GM12878 (cell line): ENCODE measurements around the gene IFT27. TPM values are rescaled to one million over a fixed set of nuclear protein-coding genes. Genes with fewer than 3 reads are reported as not detected.

Source experiments
- ATAC-seq: fragments of 200-7000 bp; cut with Tn5 transposase; 3 replicates; pipeline ENCODE4 v1.9.1; 2020; ENCODE audit warnings: mild to moderate bottlenecking, moderate library complexity
- BruUV-seq: library from RNA; stranded (reverse); fragments of 400-500 nt; replicated peaks from 2 replicates; lab custom pipeline; 2021; lab: Mats Ljungman, UMichigan
- CTCF ChIA-PET: fragments of 300-600 bp; sonication (Branson Sonifier 250); formaldehyde crosslinking; extraction: SDS; loops from one replicate; lab custom pipeline; 2021; ENCODE audit warnings: inconsistent platforms; lab: Yijun Ruan, JAX
- POLR2A ChIA-PET: fragments of 350-600 bp; formaldehyde crosslinking; extraction: SDS; loops from one replicate; lab custom pipeline; 2021; ENCODE audit warnings: inconsistent platforms; lab: Charles Lee
- RAD21 ChIA-PET: fragments of 300-600 bp; sonication (Branson Sonifier 250); formaldehyde crosslinking; loops from one replicate; lab custom pipeline; 2023; ENCODE audit warnings: antibody characterized with exemption; ENCODE audit not compliant: unreplicated experiment; lab: Charles Lee
- SMC1A ChIA-PET: fragments of 300-600 bp; sonication (Branson Sonifier 250); formaldehyde crosslinking; loops from one replicate; lab custom pipeline; 2023; ENCODE audit not compliant: unreplicated experiment, uncharacterized antibody; lab: Charles Lee
- DNase-seq: peaks from one replicate; pipeline ENCODE4 v3.0.0-alpha.2; 2011; ENCODE audit warnings: low read depth, low spot score
- FAIRE-seq: peaks from 3 replicates; lab custom pipeline; 2011; peaks lifted over from hg19 to GRCh38; lab: Jason Lieb, UNC
- H2AFZ ChIP-seq: 2 replicates; pipeline ENCODE4 v1.6.0; 2011; ENCODE audit warnings: low read depth, low read length, control low read depth; ENCODE audit not compliant: control insufficient read depth
- H3K27ac ChIP-seq: 2 replicates; pipeline ENCODE4 v1.5.1; 2011; ENCODE audit warnings: control low read depth; ENCODE audit not compliant: control insufficient read depth, insufficient read depth
- H3K27me3 ChIP-seq, 2 experiments: replicated peaks in 1 of 2; 2 replicates each; pipeline versions ENCODE4 v1.6.0 to v1.6.1; 2011; ENCODE audit warnings: low read length in 1 of 2; ENCODE audit not compliant: control insufficient read depth in 2 of 2, insufficient read depth in 2 of 2
- H3K36me3 ChIP-seq, 2 experiments: 2 replicates each; pipeline ENCODE4 v1.5.1; 2011; ENCODE audit warnings: low read length in 1 of 2; ENCODE audit not compliant: control insufficient read depth in 2 of 2, insufficient read depth in 2 of 2
- H3K4me1 ChIP-seq: 2 replicates; pipeline ENCODE4 v1.6.1; 2011; ENCODE audit warnings: mild to moderate bottlenecking, low read length, moderate library complexity, mixed read lengths; ENCODE audit not compliant: control insufficient read depth, insufficient read depth
- H3K4me2 ChIP-seq: 2 replicates; pipeline ENCODE4 v1.6.0; 2011; ENCODE audit warnings: control low read depth; ENCODE audit not compliant: control insufficient read depth, insufficient read depth
- H3K4me3 ChIP-seq: fragments of 200-600 bp; sonication (generic); 2 replicates; pipeline ENCODE4 v1.5.1; 2016
- H3K79me2 ChIP-seq: 2 replicates; pipeline ENCODE4 v1.6.0; 2011; ENCODE audit warnings: low read length; ENCODE audit not compliant: control insufficient read depth, insufficient read depth
- H3K9ac ChIP-seq: 2 replicates; pipeline ENCODE4 v1.8.0; 2011; ENCODE audit warnings: low read length, control low read depth, mixed read lengths; ENCODE audit not compliant: control insufficient read depth, insufficient read depth
- H3K9me3 ChIP-seq: replicated peaks from 3 replicates; pipeline ENCODE4 v1.5.1; 2011; ENCODE audit warnings: mild to moderate bottlenecking, low read length; ENCODE audit not compliant: control insufficient read depth, insufficient read depth
- H4K20me1 ChIP-seq: 2 replicates; pipeline ENCODE4 v1.6.0; 2011; ENCODE audit not compliant: control insufficient read depth, insufficient read depth
- BMI1 ChIP-seq: fragments of 450-650 bp; IDR thresholded peaks from 2 replicates; pipeline ENCODE4 v1.6.1; 2016; ENCODE audit warnings: mild to moderate bottlenecking, moderate library complexity, borderline replicate concordance
- CHD4 ChIP-seq: fragments of 200-600 bp; sonication (generic); IDR thresholded peaks from 2 replicates; pipeline ENCODE4 v1.6.1; 2016; ENCODE audit warnings: mild to moderate bottlenecking
- EP300 ChIP-seq, 2 experiments: fragments of 150-350 bp in 1 of 2; IDR thresholded peaks; 2 replicates each; pipeline ENCODE4 v1.6.1; 2011 to 2012; ENCODE audit warnings: low read depth in 2 of 2, low read length in 2 of 2, borderline replicate concordance in 1 of 2, improper control_type of control experiment in 1 of 2, inconsistent platforms in 1 of 2; ENCODE audit not compliant: control insufficient read depth in 1 of 2
- HCFC1 ChIP-seq: fragments of 150-350 bp; IDR thresholded peaks from 2 replicates; pipeline ENCODE4 v1.6.1; 2014; ENCODE audit warnings: low read length
- HDAC2 ChIP-seq: fragments of 200-600 bp; sonication (generic); IDR thresholded peaks from 2 replicates; pipeline ENCODE4 v1.6.1; 2017
- HDGF ChIP-seq: fragments of 450-650 bp; IDR thresholded peaks from 2 replicates; pipeline ENCODE4 v1.6.1; 2016; ENCODE audit warnings: antibody characterized with exemption
- MTA2 ChIP-seq: fragments of 450-650 bp; IDR thresholded peaks from 2 replicates; pipeline ENCODE4 v1.6.1; 2016; ENCODE audit warnings: low read depth, mild to moderate bottlenecking, moderate library complexity
- STAT1 ChIP-seq: fragments of 450-650 bp; conservative IDR thresholded peaks from 2 replicates; pipeline ENCODE4 v1.6.1; 2014; ENCODE audit warnings: antibody characterized with exemption, mild to moderate bottlenecking
- TCF3 ChIP-seq: IDR thresholded peaks from 2 replicates; pipeline ENCODE4 v1.6.1; 2012; ENCODE audit warnings: low read depth, mild to moderate bottlenecking, low read length, borderline replicate concordance; ENCODE audit not compliant: insufficient read depth
- WGBS: methylation state at CpG from one replicate; pipeline ENCODE4 v1.1.6; 2016; ENCODE audit warnings: low lambda C conversion rate; ENCODE audit not compliant: insufficient replicate concordance, insufficient coverage; ENCODE audit errors: missing lambda C conversion rate; 5-methylcytosine and 5-hydroxymethylcytosine counted together
- in situ Hi-C: fragments of 300-500 bp; cut with MboI; formaldehyde crosslinking; loops from 9 replicates; pipeline ENCODE4 v1.14.3; 2018; ENCODE audit warnings: mixed read lengths
- intact Hi-C: fragments of 100-400 bp; cut with micrococcal nuclease; formaldehyde crosslinking; loops from one replicate; pipeline ENCODE4 v1.14.2; 2022; ENCODE audit not compliant: unreplicated experiment
- polyA plus RNA-seq, 11 experiments: library from polyadenylated mRNA; depleted of rRNA in 4 of 11; unstranded in 6 of 11; stranded (reverse) in 5 of 11; fragments of >200 nt; fragmentation: Nextera tagmentation in 4 of 11; fragmentation: Illumina TruSeq in 1 of 11; extraction: Ambion mirVana in 4 of 11; extraction: Trizol in 1 of 11; gene quantifications; 1 replicate in 1 of 11; 2 replicates in 10 of 11; pipeline versions ENCODE4 v1.2.1 to v1.2.3, GENCODE V29; 2011 to 2016; ENCODE audit warnings: inconsistent platforms in 2 of 11, missing spikeins in 2 of 11, low read depth in 1 of 11
- total RNA-seq, 4 experiments: library from RNA; depleted of rRNA in 3 of 4; stranded (reverse); fragments of >200 nt in 3 of 4; fragmentation: Illumina TruSeq in 1 of 4; extraction: Trizol in 1 of 4; gene quantifications; 2 replicates each; pipeline versions ENCODE4 v1.2.1 to v1.2.3, GENCODE V29; 2013 to 2021
- TF ChIP-seq, protein P1 (sequence below): fragments of 150-350 bp; IDR thresholded peaks from 2 replicates; pipeline ENCODE4 v1.6.1; 2014; ENCODE audit warnings: mild to moderate bottlenecking, low read depth, low read length
- TF ChIP-seq, protein P2 (sequence below): IDR thresholded peaks from 2 replicates; pipeline ENCODE4 v1.6.1; 2011; ENCODE audit warnings: borderline replicate concordance, low read depth, mild to moderate bottlenecking, moderate library complexity, mixed read lengths, low read length; ENCODE audit not compliant: insufficient read depth; ENCODE audit errors: extremely low read length

Gene IFT27
- total and polyA plus RNA-seq, 10 of the 15 experiments (the other 5 are each of a cell fraction or from before 2014, with no cell fraction given) = 2.7 to 32.5 (median 10.2) TPM

GRCh38 chr22:36759481-36760159 lies 16.3 kb downstream of the IFT27 start:
- RAD21 ChIA-PET = interaction anchor here (1.3 kb wide), 1 partner anchor 23 kb away, joined by 3 read pairs; no protein-coding TSS in a partner anchor

DNA sequence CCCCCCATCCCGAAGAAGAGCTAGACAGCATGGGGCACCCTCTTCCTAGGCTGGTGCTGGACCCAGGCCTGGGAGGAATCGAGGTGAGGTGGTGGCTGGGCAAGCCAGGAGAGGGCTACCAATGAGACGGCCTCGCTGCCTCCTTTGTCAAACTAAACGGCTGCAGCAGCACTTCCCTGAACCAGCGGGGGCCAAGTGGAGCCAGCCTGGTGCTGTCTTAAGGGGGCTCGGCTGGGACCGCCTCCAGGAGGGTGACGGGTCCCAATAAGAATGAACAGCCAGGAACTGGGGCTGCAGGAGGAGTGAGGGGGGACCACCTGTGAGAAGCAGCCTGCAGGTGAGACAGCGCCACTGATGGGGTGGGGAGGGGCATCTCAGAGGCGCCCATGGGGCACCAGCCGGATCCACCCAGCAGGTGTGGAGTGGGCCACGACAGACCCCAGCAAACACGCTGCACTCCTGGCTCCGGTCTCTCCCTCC lies 17.1 kb downstream of the IFT27 start:
- no peaks in the 10 kb centered on the region for H4K20me1 ChIP-seq
- intact Hi-C loops = loop anchor here (5.0 kb wide), 1 partner anchor 212 kb away; no protein-coding TSS in a partner anchor
- H3K9ac ChIP-seq = no peak overlapping the region
- WGBS = 53% methylated on average over 14 of the region's 15 CpGs
- FAIRE-seq (no peak), ATAC-seq (no peak), DNase-seq (no peak)
- ChIA-PET RAD21 (no interaction called here), CTCF (interaction anchor here (1.2 to 3.1 kb wide), 10 partner anchors 12 to 285 kb away, joined by 3 to 24 read pairs (median 4); partner anchors contain the start of gene IFT27), POLR2A (no interaction called here), SMC1A (interaction anchor here (1.0 to 3.3 kb wide), 3 partner anchors 9 to 219 kb away, joined by 4 to 11 read pairs (median 5); no protein-coding TSS in a partner anchor)
- no TSS peak for BruUV-seq
- H3K4me3 ChIP-seq = no peak overlapping the region
- no peaks in the 10 kb centered on the region for H3K36me3 ChIP-seq
- in situ Hi-C loops = no loop called here
- H2AFZ ChIP-seq = no peak overlapping the region
- TF ChIP-seq HDGF (no peak), MTA2 (no peak), BMI1 (no peak), CHD4 (no peak), HDAC2 (no peak), HCFC1 (no peak), EP300 (IDR thresholded peaks at IDR 0.05; ENCODE audit: borderline replicate concordance in 1 of 2, control insufficient read depth in 1 of 2, low read depth in 2 of 2, low read length in 2 of 2) (no peak)
- TF ChIP-seq, protein P1, sequence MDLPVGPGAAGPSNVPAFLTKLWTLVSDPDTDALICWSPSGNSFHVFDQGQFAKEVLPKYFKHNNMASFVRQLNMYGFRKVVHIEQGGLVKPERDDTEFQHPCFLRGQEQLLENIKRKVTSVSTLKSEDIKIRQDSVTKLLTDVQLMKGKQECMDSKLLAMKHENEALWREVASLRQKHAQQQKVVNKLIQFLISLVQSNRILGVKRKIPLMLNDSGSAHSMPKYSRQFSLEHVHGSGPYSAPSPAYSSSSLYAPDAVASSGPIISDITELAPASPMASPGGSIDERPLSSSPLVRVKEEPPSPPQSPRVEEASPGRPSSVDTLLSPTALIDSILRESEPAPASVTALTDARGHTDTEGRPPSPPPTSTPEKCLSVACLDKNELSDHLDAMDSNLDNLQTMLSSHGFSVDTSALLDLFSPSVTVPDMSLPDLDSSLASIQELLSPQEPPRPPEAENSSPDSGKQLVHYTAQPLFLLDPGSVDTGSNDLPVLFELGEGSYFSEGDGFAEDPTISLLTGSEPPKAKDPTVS = no peak
- TF ChIP-seq, protein P2, sequence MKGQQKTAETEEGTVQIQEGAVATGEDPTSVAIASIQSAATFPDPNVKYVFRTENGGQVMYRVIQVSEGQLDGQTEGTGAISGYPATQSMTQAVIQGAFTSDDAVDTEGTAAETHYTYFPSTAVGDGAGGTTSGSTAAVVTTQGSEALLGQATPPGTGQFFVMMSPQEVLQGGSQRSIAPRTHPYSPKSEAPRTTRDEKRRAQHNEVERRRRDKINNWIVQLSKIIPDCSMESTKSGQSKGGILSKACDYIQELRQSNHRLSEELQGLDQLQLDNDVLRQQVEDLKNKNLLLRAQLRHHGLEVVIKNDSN = no peak
- no peaks in the 10 kb centered on the region for H3K79me2 ChIP-seq
- no peaks in the 10 kb centered on the region for H3K4me1 ChIP-seq
- no peaks in the 10 kb centered on the region; a peak in 2 of 4 replicates for H3K27me3 ChIP-seq
- H3K4me2 ChIP-seq = no peak overlapping the region
- no peaks in the 10 kb centered on the region for H3K9me3 ChIP-seq
- H3K27ac ChIP-seq = no peak overlapping the region

More at GRCh38 chr22:36759481-36760159, 16.3 kb downstream of the IFT27 start:
- no peaks in the 10 kb centered on the region for H3K79me2 ChIP-seq
- FAIRE-seq (no peak), ATAC-seq (no peak), DNase-seq (no peak)
- ChIA-PET CTCF (interaction anchor here (0.9 to 1.4 kb wide), 7 partner anchors 11 to 218 kb away, joined by 3 to 9 read pairs (median 4); no protein-coding TSS in a partner anchor), SMC1A (no interaction called here), POLR2A (no interaction called here)
- H3K9ac ChIP-seq = no peak overlapping the region
- 80% methylated on average over 19 of the region's 19 CpGs for WGBS
- H3K36me3 ChIP-seq = no peaks in the 10 kb centered on the region
- no peaks in the 10 kb centered on the region; a peak in 2 of 4 replicates for H3K27me3 ChIP-seq
- H3K9me3 ChIP-seq = no peaks in the 10 kb centered on the region
- intact Hi-C loops = loop anchor here (5.0 kb wide), 1 partner anchor 212 kb away; no protein-coding TSS in a partner anchor
- no peak overlapping the region for H3K4me3 ChIP-seq
- no peak overlapping the region for H3K27ac ChIP-seq
- H3K4me1 ChIP-seq = no peaks in the 10 kb centered on the region
- BruUV-seq = no TSS peak
- H2AFZ ChIP-seq = no peak overlapping the region
- no peak for TF ChIP-seq HDAC2
- TF ChIP-seq TCF3 = no peak
- TF ChIP-seq STAT1 = no peak
- TF ChIP-seq, all 136 proteins: peak for 0
- no peak overlapping the region for H3K4me2 ChIP-seq
- in situ Hi-C loops = no loop called here
- H4K20me1 ChIP-seq = no peaks in the 10 kb centered on the region
